Measurements from ENCODE around the gene SLCO4A1.

SLCO4A1 gene

DNA sequence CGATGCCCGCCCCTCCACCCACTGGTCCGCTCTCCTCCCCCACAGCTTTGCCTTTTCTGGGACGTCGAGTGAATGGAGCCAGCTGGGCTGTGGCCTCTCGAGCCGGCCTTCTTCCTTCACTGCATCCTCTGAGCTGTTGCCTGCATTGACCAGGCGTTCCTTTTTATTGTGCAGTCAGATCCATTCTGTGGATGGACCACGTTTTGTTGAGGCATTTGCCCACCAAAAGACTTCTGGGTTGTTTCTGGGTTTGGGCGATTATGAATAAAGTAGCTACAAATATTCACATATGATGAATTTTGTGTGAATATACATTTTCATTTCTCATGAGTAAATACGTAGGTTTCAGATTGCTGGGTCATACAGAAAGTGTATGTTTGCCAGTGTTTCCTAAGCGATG, 76.2 kb downstream of the SLCO4A1 start:
- no peak for DNase-seq

DNA sequence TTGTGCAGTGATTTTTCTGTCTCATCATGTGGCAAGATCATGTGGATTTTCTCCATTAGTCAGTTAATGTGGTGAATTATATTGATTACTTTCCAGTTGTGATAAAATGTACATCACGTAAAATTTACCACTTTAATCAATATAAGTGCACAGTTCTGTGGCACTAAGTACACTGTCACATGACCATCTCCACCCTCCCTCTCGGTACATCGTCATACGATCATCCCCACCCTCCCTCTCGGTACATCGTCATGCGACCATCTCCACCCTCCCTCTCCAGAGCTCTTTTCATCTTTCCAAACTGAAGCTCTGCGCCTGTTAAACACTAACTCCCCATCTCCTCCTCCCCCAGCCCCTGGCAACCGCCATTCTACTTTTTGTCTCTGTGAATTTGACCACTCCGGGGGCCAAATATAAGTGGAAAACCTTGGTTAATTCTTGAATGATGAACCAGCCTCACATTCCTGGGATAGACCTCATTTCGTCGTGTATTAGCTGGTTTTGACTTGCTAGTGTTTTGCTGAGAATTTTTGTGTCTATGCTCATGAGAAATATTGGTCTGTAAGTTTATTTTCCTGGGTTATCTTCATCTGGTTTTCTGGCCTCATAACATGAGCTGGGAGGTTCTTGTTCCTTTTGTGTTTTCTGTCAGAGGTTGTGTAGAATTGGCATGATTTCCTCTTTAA, 77.1 kb downstream of the SLCO4A1 start:
- DNase-seq = no peak
